Fibroblast of pulmonary artery (primary cell): Measurements from ENCODE around the gene PRDM2.

Experiments
- DNase-seq: peaks from one replicate; pipeline ENCODE4 v3.0.0-alpha.2; 2010; ENCODE audit warnings: low read depth
- H3K4me3 ChIP-seq: replicated peaks from 2 replicates; pipeline ENCODE4 v1.5.1; 2011; ENCODE audit warnings: low read depth, mild to moderate bottlenecking, control low read depth, low read length, moderate library complexity
- TF ChIP-seq, protein P1 (sequence below): IDR thresholded peaks from 2 replicates; pipeline ENCODE4 v1.5.1; 2011; ENCODE audit warnings: mild to moderate bottlenecking, control low read depth, low read length, inconsistent platforms; ENCODE audit errors: missing control alignments

PRDM2 gene

DNA sequence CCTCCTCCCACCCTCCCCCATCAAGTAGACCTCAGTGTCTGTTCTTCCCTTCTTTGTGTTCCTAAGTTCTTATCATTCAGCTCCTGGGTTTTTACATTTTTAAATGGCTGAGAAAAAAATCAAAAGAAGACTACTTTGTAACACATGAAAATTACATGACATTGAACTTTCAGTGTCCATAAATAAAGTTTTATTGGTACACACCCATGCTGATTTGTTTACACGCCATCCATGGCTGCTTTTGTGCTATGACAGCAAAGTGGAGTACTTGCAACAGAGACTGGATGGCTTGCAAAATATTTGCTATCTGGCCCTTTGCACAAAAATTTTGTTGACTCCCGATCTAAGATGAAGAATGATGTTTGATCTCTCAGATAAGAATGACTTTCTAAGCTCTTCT, 171.4 kb downstream of the PRDM2 start:
- H3K4me3 ChIP-seq, result no peak overlapping the region
- no peak for DNase-seq
- TF ChIP-seq, protein P1, sequence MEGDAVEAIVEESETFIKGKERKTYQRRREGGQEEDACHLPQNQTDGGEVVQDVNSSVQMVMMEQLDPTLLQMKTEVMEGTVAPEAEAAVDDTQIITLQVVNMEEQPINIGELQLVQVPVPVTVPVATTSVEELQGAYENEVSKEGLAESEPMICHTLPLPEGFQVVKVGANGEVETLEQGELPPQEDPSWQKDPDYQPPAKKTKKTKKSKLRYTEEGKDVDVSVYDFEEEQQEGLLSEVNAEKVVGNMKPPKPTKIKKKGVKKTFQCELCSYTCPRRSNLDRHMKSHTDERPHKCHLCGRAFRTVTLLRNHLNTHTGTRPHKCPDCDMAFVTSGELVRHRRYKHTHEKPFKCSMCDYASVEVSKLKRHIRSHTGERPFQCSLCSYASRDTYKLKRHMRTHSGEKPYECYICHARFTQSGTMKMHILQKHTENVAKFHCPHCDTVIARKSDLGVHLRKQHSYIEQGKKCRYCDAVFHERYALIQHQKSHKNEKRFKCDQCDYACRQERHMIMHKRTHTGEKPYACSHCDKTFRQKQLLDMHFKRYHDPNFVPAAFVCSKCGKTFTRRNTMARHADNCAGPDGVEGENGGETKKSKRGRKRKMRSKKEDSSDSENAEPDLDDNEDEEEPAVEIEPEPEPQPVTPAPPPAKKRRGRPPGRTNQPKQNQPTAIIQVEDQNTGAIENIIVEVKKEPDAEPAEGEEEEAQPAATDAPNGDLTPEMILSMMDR, result no peak

DNA sequence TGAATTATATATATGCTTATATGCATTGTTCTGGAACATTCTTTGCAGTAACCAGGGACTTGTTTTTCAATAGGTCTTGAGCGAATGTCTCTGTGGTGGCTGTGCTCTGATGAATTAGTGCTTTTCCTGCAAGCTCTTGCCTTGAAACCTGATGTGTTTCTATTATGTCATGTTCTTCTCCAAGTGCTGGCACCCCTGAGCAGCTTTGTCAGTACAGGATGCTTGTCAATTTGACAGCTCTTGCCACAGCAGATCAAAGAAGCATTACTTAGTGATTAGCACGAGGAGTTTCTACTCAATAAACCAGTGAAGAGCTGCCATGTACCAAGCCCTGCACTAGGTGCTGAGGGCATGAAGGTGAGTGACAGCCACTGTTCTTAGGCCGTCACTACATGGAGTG, 171.9 kb downstream of the PRDM2 start:
- no peak overlapping the region for H3K4me3 ChIP-seq
- DNase-seq, result no peak
- TF ChIP-seq, protein P1, result no peak

DNA sequence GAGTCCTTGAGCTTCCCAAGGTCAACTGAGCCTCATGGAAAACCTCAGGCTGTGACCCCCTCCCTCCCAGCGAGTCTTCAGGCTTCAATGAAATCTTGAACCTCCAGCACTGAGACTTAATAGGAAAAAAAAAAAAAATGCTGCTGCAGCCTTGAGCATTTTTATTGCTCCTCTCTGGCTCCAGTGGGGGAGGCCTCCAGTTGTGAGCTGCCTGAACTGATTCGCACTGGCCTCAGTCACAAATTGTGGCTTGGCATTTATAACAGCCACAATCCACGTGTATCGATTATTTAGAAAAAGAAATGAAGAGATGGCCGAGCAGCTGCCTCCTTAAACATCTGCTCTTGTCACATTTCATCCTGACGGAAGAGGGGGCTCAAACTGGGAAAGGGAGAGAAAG, 173.0 kb downstream of the PRDM2 start:
- H3K4me3 ChIP-seq, result no peak overlapping the region
- TF ChIP-seq, protein P1, result no peak
- no peak for DNase-seq
